CD14-positive monocyte (primary cell): ENCODE results near the gene MRPL24. TPM values are rescaled to one million over a fixed set of nuclear protein-coding genes. Genes with fewer than 3 reads are reported as not detected.

Source experiments
- DNase-seq, 3 donors: peaks; one replicate each; pipeline ENCODE4 v3.0.0-alpha.2; 2011 to 2022
- H2AFZ ChIP-seq: 2 replicates; pipeline ENCODE4 v1.6.0; 2012; ENCODE audit warnings: mild to moderate bottlenecking, low read depth, low read length, inconsistent platforms; ENCODE audit not compliant: insufficient read depth, poor library complexity, severe bottlenecking
- H3K27ac ChIP-seq, 2 donors: 1 replicate in 1 of 2; 2 replicates in 1 of 2; pipeline ENCODE4 v1.5.1; 2012 to 2013; ENCODE audit warnings: low read length in 2 of 2, control low read depth in 1 of 2, inconsistent platforms in 1 of 2, low read depth in 1 of 2, mild to moderate bottlenecking in 1 of 2
- H3K27me3 ChIP-seq, 2 donors: one replicate each; pipeline versions ENCODE4 v1.6.0 to v1.6.1; 2011 to 2013; ENCODE audit warnings: low read length in 2 of 2; ENCODE audit not compliant: control insufficient read depth in 2 of 2, insufficient read depth in 2 of 2
- H3K36me3 ChIP-seq, 2 donors: replicated peaks in 1 of 2; 1 replicate in 1 of 2; 2 replicates in 1 of 2; pipeline versions ENCODE4 v1.5.1 to v1.6.1; 2012 to 2013; ENCODE audit warnings: low read length in 2 of 2, control low read depth in 1 of 2, inconsistent platforms in 1 of 2, mild to moderate bottlenecking in 1 of 2; ENCODE audit not compliant: insufficient read depth in 2 of 2, control insufficient read depth in 1 of 2
- H3K4me1 ChIP-seq, 2 donors: 1 replicate in 1 of 2; 2 replicates in 1 of 2; pipeline versions ENCODE4 v1.5.1 to v1.6.1; 2012 to 2013; ENCODE audit warnings: low read length in 2 of 2, control low read depth in 1 of 2, inconsistent platforms in 1 of 2, mild to moderate bottlenecking in 1 of 2, moderate library complexity in 1 of 2; ENCODE audit not compliant: insufficient read depth in 2 of 2, control insufficient read depth in 1 of 2
- H3K4me2 ChIP-seq: replicated peaks from 2 replicates; pipeline ENCODE3; 2012; ENCODE audit warnings: low read length, moderate library complexity, mild to moderate bottlenecking; ENCODE audit not compliant: poor library complexity, severe bottlenecking; ENCODE audit errors: extremely low read depth
- H3K4me3 ChIP-seq, 3 experiments: fragments of 200-600 bp in 1 of 3; sonication (generic) in 1 of 3; replicated peaks in 1 of 3; 1 replicate in 2 of 3; 2 replicates in 1 of 3; pipeline ENCODE4 v1.5.1; 2011 to 2013; ENCODE audit warnings: low read length in 3 of 3, mild to moderate bottlenecking in 3 of 3, control low read depth in 2 of 3, low read depth in 2 of 3, inconsistent platforms in 1 of 3, moderate library complexity in 1 of 3
- H3K79me2 ChIP-seq: 2 replicates; pipeline ENCODE4 v1.6.0; 2012; ENCODE audit warnings: mild to moderate bottlenecking, control low read depth, inconsistent platforms, low read length, moderate library complexity; ENCODE audit not compliant: insufficient read depth
- H3K9ac ChIP-seq: 2 replicates; pipeline ENCODE4 v1.6.0; 2017; ENCODE audit warnings: low read length, mild to moderate bottlenecking; ENCODE audit not compliant: insufficient read depth, poor library complexity, severe bottlenecking
- H3K9me3 ChIP-seq, 2 donors: replicated peaks in 1 of 2; 1 replicate in 1 of 2; 2 replicates in 1 of 2; pipeline versions ENCODE4 v1.5.1 to v1.6.1; 2012 to 2013; ENCODE audit warnings: low read length in 2 of 2, control low read depth in 1 of 2; ENCODE audit not compliant: control insufficient read depth in 1 of 2, insufficient read depth in 1 of 2
- H4K20me1 ChIP-seq: 2 replicates; pipeline ENCODE4 v1.6.0; 2012; ENCODE audit warnings: mild to moderate bottlenecking, low read length, control low read depth, moderate library complexity; ENCODE audit not compliant: insufficient read depth
- H3K27ac Mint-ChIP-seq, 7 donors: one replicate each; pipeline ENCODE4 v1.8.0; 2020; ENCODE audit warnings: mild to moderate bottlenecking in 7 of 7, mixed read lengths in 7 of 7, moderate library complexity in 6 of 7, inconsistent platforms in 2 of 7
- H3K27me3 Mint-ChIP-seq, 3 donors: one replicate each; pipeline ENCODE4 v1.8.0; 2021 to 2022; ENCODE audit warnings: low read depth in 3 of 3, mild to moderate bottlenecking in 3 of 3, mixed read lengths in 3 of 3, moderate library complexity in 3 of 3, inconsistent platforms in 1 of 3
- H3K36me3 Mint-ChIP-seq, 2 donors: one replicate each; pipeline ENCODE4 v1.8.0; 2020; ENCODE audit warnings: mixed read lengths in 2 of 2, inconsistent platforms in 1 of 2, mild to moderate bottlenecking in 1 of 2
- H3K4me1 Mint-ChIP-seq: one replicate; pipeline ENCODE4 v1.8.0; 2020; ENCODE audit warnings: mild to moderate bottlenecking, mixed read lengths
- H3K4me3 Mint-ChIP-seq, 2 donors: one replicate each; pipeline ENCODE4 v1.8.0; 2020; ENCODE audit warnings: mild to moderate bottlenecking in 2 of 2, mixed read lengths in 2 of 2, moderate library complexity in 1 of 2
- H3K9me3 Mint-ChIP-seq, 7 donors: one replicate each; pipeline ENCODE4 v1.8.0; 2020 to 2022; ENCODE audit warnings: mixed read lengths in 7 of 7, mild to moderate bottlenecking in 6 of 7, moderate library complexity in 6 of 7, inconsistent platforms in 2 of 7
- CTCF ChIP-seq: fragments of 200-600 bp; IDR thresholded peaks from one replicate; pipeline ENCODE4 v1.8.0; 2022; ENCODE audit warnings: antibody characterized with exemption, mild to moderate bottlenecking
- WGBS: methylation state at CpG from one replicate; pipeline ENCODE4 v1.1.5; 2013; ENCODE audit warnings: missing lambda C conversion rate; ENCODE audit not compliant: insufficient coverage; 5-methylcytosine and 5-hydroxymethylcytosine counted together
- intact Hi-C, 2 donors: fragments of 100-400 bp; cut with micrococcal nuclease; formaldehyde crosslinking; loops; one replicate each; pipeline versions ENCODE4 v1.15.0 to v1.15.1; 2023
- polyA plus RNA-seq, 3 donors: library from polyadenylated mRNA; depleted of rRNA in 1 of 3; unstranded in 2 of 3; stranded (reverse) in 1 of 3; fragments of 300-500 nt in 2 of 3; fragments of >200 nt in 1 of 3; fragmentation: Illumina TruSeq in 2 of 3; gene quantifications; 1 replicate in 2 of 3; 2 replicates in 1 of 3; pipeline ENCODE4 v1.2.3, GENCODE V29; 2012 to 2021

The MRPL24 gene
- polyA plus RNA-seq, 3 donors = 28.7 to 47.0 (median 38.4) TPM

- Histone ChIP-seq H3K4me1 (no peaks in the 10 kb centered on the region), H4K20me1 (peaks cover 48% of the 10 kb centered on the region), H3K79me2 (peaks cover 30% of the 10 kb centered on the region), H3K36me3 (peaks cover 57 to 94% of the 10 kb centered on the region in 2 donors), H3K27me3 (no peaks in the 10 kb centered on the region), H3K4me2 (no peak overlapping the region), H3K27ac (no peak overlapping the region), H2AFZ (no peak overlapping the region), H3K9me3 (no peaks in the 10 kb centered on the region), H3K9ac (no peak overlapping the region), H3K4me3 (no peak overlapping the region)
- DNase-seq = no peak
- WGBS = no CpG with 5 or more reads among the region's 6 CpGs
- peaks cover 74 to 95% of the 10 kb centered on the region in 2 donors for H3K36me3 Mint-ChIP-seq
- H3K27me3 Mint-ChIP-seq = no peaks in the 10 kb centered on the region
- intact Hi-C loops = no loop called here
- H3K4me1 Mint-ChIP-seq = peaks cover 4% of the 10 kb centered on the region
- H3K9me3 Mint-ChIP-seq = peaks cover 0 to 3% (median 0%) of the 10 kb centered on the region in 7 donors
- TF ChIP-seq CTCF = no peak
- no peak overlapping the region for H3K4me3 Mint-ChIP-seq
- H3K27ac Mint-ChIP-seq = no peak overlapping the region
Measured at GRCh38 chr1:156785458-156785857, 44.6 kb upstream of the MRPL24 start.

GRCh38 chr1:156781585-156782186 lies 40.8 kb upstream of the MRPL24 start:
- peak overlapping the region in 1 of 7 donors; percentile 31 for H3K27ac Mint-ChIP-seq
- no peaks in the 10 kb centered on the region for H3K4me1 ChIP-seq
- H3K27me3 ChIP-seq = no peaks in the 10 kb centered on the region
- peaks cover 0 to 3% (median 0%) of the 10 kb centered on the region in 7 donors for H3K9me3 Mint-ChIP-seq
- peaks cover 7% of the 10 kb centered on the region for H3K4me1 Mint-ChIP-seq
- H3K27me3 Mint-ChIP-seq = no peaks in the 10 kb centered on the region
- no peak overlapping the region for H3K4me2 ChIP-seq
- H3K9me3 ChIP-seq = no peaks in the 10 kb centered on the region
- H3K79me2 ChIP-seq = peaks cover 55% of the 10 kb centered on the region
- TF ChIP-seq CTCF = no peak
- H3K4me3 Mint-ChIP-seq = no peak overlapping the region
- H4K20me1 ChIP-seq = peaks cover 76% of the 10 kb centered on the region
- no peak overlapping the region for H3K9ac ChIP-seq
- no peak for DNase-seq
- no peak overlapping the region for H3K4me3 ChIP-seq
- H3K36me3 Mint-ChIP-seq = peaks cover 53 to 66% of the 10 kb centered on the region in 2 donors
- intact Hi-C loops = no loop called here
- H3K27ac ChIP-seq = peak overlapping the region in 1 of 2 donors; percentile 16
- H2AFZ ChIP-seq = no peak overlapping the region
- peaks cover 46 to 69% of the 10 kb centered on the region in 2 donors for H3K36me3 ChIP-seq
